GM23248 (cell line): ENCODE results near the gene ZNF507. TPM values are rescaled to one million over a fixed set of nuclear protein-coding genes. Genes with fewer than 3 reads are reported as not detected.

Source experiments
- DNase-seq: peaks from one replicate; pipeline ENCODE4 v3.0.0-alpha.2; 2015
- H2AFZ ChIP-seq: fragments of 200-600 bp; sonication (generic); 2 replicates; pipeline ENCODE4 v1.6.1; 2016; ENCODE audit warnings: antibody characterized with exemption
- H3F3A ChIP-seq: fragments of 200-600 bp; sonication (generic); 2 replicates; pipeline ENCODE4 v1.6.1; 2016; ENCODE audit warnings: mild to moderate bottlenecking, antibody characterized with exemption, mixed run types; ENCODE audit not compliant: insufficient read depth
- H3K27ac ChIP-seq: fragments of 200-600 bp; sonication (generic); 2 replicates; pipeline ENCODE4 v1.5.1; 2016; ENCODE audit warnings: mild to moderate bottlenecking
- H3K27me3 ChIP-seq: fragments of 200-600 bp; sonication (generic); replicated peaks from 2 replicates; pipeline ENCODE4 v1.6.1; 2016; ENCODE audit warnings: mild to moderate bottlenecking; ENCODE audit not compliant: insufficient read depth
- H3K36me3 ChIP-seq: fragments of 200-600 bp; sonication (generic); 2 replicates; pipeline ENCODE4 v1.6.1; 2016; ENCODE audit warnings: low read depth, mild to moderate bottlenecking
- H3K4me1 ChIP-seq: fragments of 200-600 bp; sonication (generic); 2 replicates; pipeline ENCODE4 v1.6.1; 2016; ENCODE audit warnings: mild to moderate bottlenecking; ENCODE audit not compliant: insufficient read depth
- H3K4me2 ChIP-seq: fragments of 200-600 bp; sonication (generic); one replicate; pipeline ENCODE4 v1.6.1; 2016; ENCODE audit warnings: mild to moderate bottlenecking; ENCODE audit not compliant: unreplicated experiment
- H3K4me3 ChIP-seq: fragments of 200-600 bp; sonication (generic); 2 replicates; pipeline ENCODE4 v1.5.1; 2016; ENCODE audit warnings: mild to moderate bottlenecking
- H3K79me2 ChIP-seq: fragments of 200-600 bp; sonication (generic); 2 replicates; pipeline ENCODE4 v1.6.1; 2016; ENCODE audit warnings: mild to moderate bottlenecking; ENCODE audit not compliant: insufficient read depth
- H3K9ac ChIP-seq: fragments of 200-600 bp; sonication (generic); 2 replicates; pipeline ENCODE4 v1.6.1; 2016; ENCODE audit warnings: mild to moderate bottlenecking
- H3K9me2 ChIP-seq: fragments of 200-600 bp; sonication (generic); 2 replicates; pipeline ENCODE4 v1.6.1; 2016; ENCODE audit warnings: mixed run types, mild to moderate bottlenecking, moderate library complexity; ENCODE audit not compliant: insufficient read depth
- H3K9me3 ChIP-seq: fragments of 200-600 bp; sonication (generic); one replicate; pipeline ENCODE4 v1.6.1; 2017; ENCODE audit warnings: low read depth
- H4K20me1 ChIP-seq: fragments of 200-600 bp; sonication (generic); 2 replicates; pipeline ENCODE4 v1.6.0; 2016; ENCODE audit not compliant: insufficient read depth
- EZH2 ChIP-seq: fragments of 200-600 bp; sonication (generic); IDR thresholded peaks from 2 replicates; pipeline ENCODE4 v1.6.1; 2018; ENCODE audit warnings: antibody characterized with exemption, mild to moderate bottlenecking; ENCODE audit not compliant: insufficient read depth, poor library complexity, severe bottlenecking
- EZH2phosphoT487 ChIP-seq: fragments of 200-600 bp; sonication (generic); IDR thresholded peaks from 2 replicates; pipeline ENCODE4 v1.6.1; 2018; ENCODE audit warnings: antibody characterized with exemption, moderate library complexity, mild to moderate bottlenecking, low read depth; ENCODE audit not compliant: insufficient read depth
- WGBS, 2 experiments: methylation state at CpG; one replicate each; pipeline ENCODE4 v1.1.6; 2015 to 2017; ENCODE audit warnings: low lambda C conversion rate in 2 of 2, low coverage in 1 of 2; ENCODE audit errors: missing lambda C conversion rate in 2 of 2; 5-methylcytosine and 5-hydroxymethylcytosine counted together
- in situ Hi-C: fragments of 300-500 bp; cut with MboI; formaldehyde crosslinking; loops from 2 replicates; pipeline ENCODE4 v1.15.0; 2020
- polyA plus RNA-seq: library from polyadenylated mRNA; unstranded; fragments of >200 nt; fragmentation: Nextera tagmentation; extraction: Ambion mirVana; gene quantifications from 2 replicates; pipeline ENCODE4 v1.2.1, GENCODE V29; 2016
- total RNA-seq: library from RNA; depleted of rRNA; stranded (reverse); fragments of >200 nt; shearing (Covaris generic); gene quantifications from 2 replicates; pipeline ENCODE4 v1.2.3, GENCODE V29; 2014

ZNF507 gene
- total and polyA plus RNA-seq, 2 experiments from 2014 or later, result 4.9 to 5.2 TPM

- H3K4me2 ChIP-seq, result peak overlapping the region; percentile 96
- peaks cover 23% of the 10 kb centered on the region for H3K79me2 ChIP-seq
- TF ChIP-seq EZH2phosphoT487, result no peak
- TF ChIP-seq EZH2, result no peak
- H3K9ac ChIP-seq, result peak overlapping the region; percentile 97
- no peaks in the 10 kb centered on the region for H4K20me1 ChIP-seq
- in situ Hi-C loops, result no loop called here
- 0 out of 2 replicates have a peak, but pooled peaks cover 8% of the 10 kb centered on the region for H3F3A ChIP-seq
- peaks cover 10% of the 10 kb centered on the region; the same call in 1 of the 2 replicates for H3K4me1 ChIP-seq
- peak overlapping the region; percentile 83 for H3K4me3 ChIP-seq
- no peaks in the 10 kb centered on the region for H3K27me3 ChIP-seq
- DNase-seq, result peak; percentile 8
- no peaks in the 10 kb centered on the region for H3K9me2 ChIP-seq
- H2AFZ ChIP-seq, result peak overlapping the region; percentile 74
- 68 to 71% methylated on average over 20 of the region's 20 CpGs for WGBS, 2 experiments
- peaks cover 7% of the 10 kb centered on the region; the same call in 1 of the 2 replicates for H3K36me3 ChIP-seq
- peak overlapping the region; percentile 86; the same call in 1 of the 2 replicates for H3K27ac ChIP-seq
- no peaks in the 10 kb centered on the region for H3K9me3 ChIP-seq
These were observed 59.0 kb downstream of the ZNF507 start for GRCh38 chr19:32404213-32404932.

GRCh38 chr19:32404933-32405430, 59.6 kb downstream of the ZNF507 start:
- peak overlapping the region; percentile 86 for H3K27ac ChIP-seq
- no peak for TF ChIP-seq EZH2phosphoT487
- TF ChIP-seq EZH2, result no peak
- DNase-seq, result peak; percentile 55
- H3K36me3 ChIP-seq, result peaks cover 8% of the 10 kb centered on the region; the same call in 1 of the 2 replicates
- peaks cover 23% of the 10 kb centered on the region for H3K79me2 ChIP-seq
- H2AFZ ChIP-seq, result peak overlapping the region; percentile 74
- H3K4me1 ChIP-seq, result peaks cover 10% of the 10 kb centered on the region; the same call in 1 of the 2 replicates
- in situ Hi-C loops, result no loop called here
- no peaks in the 10 kb centered on the region for H3K9me2 ChIP-seq
- H3K9ac ChIP-seq, result peak overlapping the region; percentile 97
- peak overlapping the region; percentile 96 for H3K4me2 ChIP-seq
- H3K4me3 ChIP-seq, result peak overlapping the region; percentile 83
- H3F3A ChIP-seq, result 0 out of 2 replicates have a peak, but pooled peaks cover 8% of the 10 kb centered on the region
- 1% methylated on average over 19 to 34 of the region's 36 CpGs for WGBS, 2 experiments
- H3K27me3 ChIP-seq, result no peaks in the 10 kb centered on the region
- no peaks in the 10 kb centered on the region for H4K20me1 ChIP-seq
- H3K9me3 ChIP-seq, result no peaks in the 10 kb centered on the region

- 1 to 2% methylated on average over 26 to 51 of the region's 104 CpGs for WGBS, 2 experiments
- in situ Hi-C loops, result no loop called here
These were observed 60.2 kb downstream of the ZNF507 start, which contains the start of gene DPY19L3 for GRCh38 chr19:32405431-32406160. TSS of gene DPY19L3 (plus strand) at chr19:32405770. CDS start at chr19:32408254, 2,484 bp downstream.

More at GRCh38 chr19:32405431-32406160, 60.2 kb downstream of the ZNF507 start, which contains the start of gene DPY19L3:
- H2AFZ ChIP-seq, result peak within 1 kb of the TSS; percentile 74
- H3K9me3 ChIP-seq, result no peaks in the 10 kb centered on the region
- H3F3A ChIP-seq, result 0 out of 2 replicates have a peak, but pooled peaks cover 8% of the 10 kb centered on the region
- H3K79me2 ChIP-seq, result peaks cover 23% of the 10 kb centered on the region
- DNase-seq, result peak; percentile 97
- H3K4me1 ChIP-seq, result peaks cover 10% of the 10 kb centered on the region; the same call in 1 of the 2 replicates
- TF ChIP-seq EZH2 (no peak), EZH2phosphoT487 (no peak)
- peak within 1 kb of the TSS; percentile 86 for H3K27ac ChIP-seq
- H3K9me2 ChIP-seq, result no peaks in the 10 kb centered on the region
- peak within 1 kb of the TSS; percentile 97 for H3K9ac ChIP-seq
- no peaks in the 10 kb centered on the region for H3K27me3 ChIP-seq
- peaks cover 8% of the 10 kb centered on the region; the same call in 1 of the 2 replicates for H3K36me3 ChIP-seq
- peak within 1 kb of the TSS; percentile 96 for H3K4me2 ChIP-seq
- no peaks in the 10 kb centered on the region for H4K20me1 ChIP-seq
- H3K4me3 ChIP-seq, result peak within 1 kb of the TSS; percentile 83
